HG03103 (cell line): ENCODE results near the gene SVIL.
A peak's percentile ranks its signal among the peaks of the same experiment; 100 is the strongest.

Experiments
- ATAC-seq: cut with Tn5 transposase; IDR thresholded peaks from one replicate; pipeline ENCODE4 v1.9.1; 2021; ENCODE audit warnings: low read depth; ENCODE audit not compliant: unreplicated experiment

The SVIL gene, protein sequence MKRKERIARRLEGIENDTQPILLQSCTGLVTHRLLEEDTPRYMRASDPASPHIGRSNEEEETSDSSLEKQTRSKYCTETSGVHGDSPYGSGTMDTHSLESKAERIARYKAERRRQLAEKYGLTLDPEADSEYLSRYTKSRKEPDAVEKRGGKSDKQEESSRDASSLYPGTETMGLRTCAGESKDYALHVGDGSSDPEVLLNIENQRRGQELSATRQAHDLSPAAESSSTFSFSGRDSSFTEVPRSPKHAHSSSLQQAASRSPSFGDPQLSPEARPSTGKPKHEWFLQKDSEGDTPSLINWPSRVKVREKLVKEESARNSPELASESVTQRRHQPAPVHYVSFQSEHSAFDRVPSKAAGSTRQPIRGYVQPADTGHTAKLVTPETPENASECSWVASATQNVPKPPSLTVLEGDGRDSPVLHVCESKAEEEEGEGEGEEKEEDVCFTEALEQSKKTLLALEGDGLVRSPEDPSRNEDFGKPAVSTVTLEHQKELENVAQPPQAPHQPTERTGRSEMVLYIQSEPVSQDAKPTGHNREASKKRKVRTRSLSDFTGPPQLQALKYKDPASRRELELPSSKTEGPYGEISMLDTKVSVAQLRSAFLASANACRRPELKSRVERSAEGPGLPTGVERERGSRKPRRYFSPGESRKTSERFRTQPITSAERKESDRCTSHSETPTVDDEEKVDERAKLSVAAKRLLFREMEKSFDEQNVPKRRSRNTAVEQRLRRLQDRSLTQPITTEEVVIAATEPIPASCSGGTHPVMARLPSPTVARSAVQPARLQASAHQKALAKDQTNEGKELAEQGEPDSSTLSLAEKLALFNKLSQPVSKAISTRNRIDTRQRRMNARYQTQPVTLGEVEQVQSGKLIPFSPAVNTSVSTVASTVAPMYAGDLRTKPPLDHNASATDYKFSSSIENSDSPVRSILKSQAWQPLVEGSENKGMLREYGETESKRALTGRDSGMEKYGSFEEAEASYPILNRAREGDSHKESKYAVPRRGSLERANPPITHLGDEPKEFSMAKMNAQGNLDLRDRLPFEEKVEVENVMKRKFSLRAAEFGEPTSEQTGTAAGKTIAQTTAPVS (N-terminal part only)

DNA sequence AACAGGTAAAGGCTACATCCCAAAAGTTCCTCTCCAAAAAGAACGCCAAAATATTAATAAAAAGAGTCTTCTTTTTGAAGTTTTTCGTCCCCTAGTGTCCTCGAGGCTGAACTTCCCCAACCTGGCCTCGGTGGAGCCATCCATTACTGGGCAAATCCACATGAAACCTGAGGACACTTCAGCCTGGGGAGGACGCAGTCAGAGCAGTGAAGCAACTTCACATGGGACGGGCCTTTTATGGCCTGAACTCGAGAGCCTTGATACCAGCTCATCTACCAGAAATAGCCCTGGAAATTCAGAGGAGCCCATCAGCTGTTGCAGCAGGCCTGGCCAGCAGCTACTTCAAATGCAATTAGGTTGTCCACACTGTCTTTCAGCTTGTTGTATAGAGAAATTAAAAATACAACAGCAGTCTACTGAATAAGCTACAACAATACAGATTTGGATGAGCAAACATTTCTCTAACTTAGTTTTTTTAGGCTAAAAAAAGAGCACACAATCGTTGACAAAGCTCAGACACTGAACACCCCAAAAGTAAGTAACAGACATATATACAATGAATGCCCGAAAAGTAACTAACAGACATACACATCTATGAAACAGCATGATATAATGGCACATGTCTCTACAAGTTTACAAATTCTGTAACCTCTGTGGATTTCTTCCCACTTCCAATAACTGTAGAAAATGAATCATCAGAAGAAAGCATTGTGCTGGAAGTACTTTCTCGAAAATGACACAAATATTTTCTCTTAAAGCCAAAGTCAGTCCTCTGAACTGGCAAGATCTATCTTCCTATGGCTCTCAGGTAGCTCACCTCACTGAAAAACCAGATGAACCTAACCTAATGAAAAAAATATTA, at the start of gene SVIL:
SVIL (minus strand) TSS at position 208 of the 862 bp plus-strand sequence. CDS start 79,913 bp downstream, outside the sequence.
- no peak for ATAC-seq

DNA sequence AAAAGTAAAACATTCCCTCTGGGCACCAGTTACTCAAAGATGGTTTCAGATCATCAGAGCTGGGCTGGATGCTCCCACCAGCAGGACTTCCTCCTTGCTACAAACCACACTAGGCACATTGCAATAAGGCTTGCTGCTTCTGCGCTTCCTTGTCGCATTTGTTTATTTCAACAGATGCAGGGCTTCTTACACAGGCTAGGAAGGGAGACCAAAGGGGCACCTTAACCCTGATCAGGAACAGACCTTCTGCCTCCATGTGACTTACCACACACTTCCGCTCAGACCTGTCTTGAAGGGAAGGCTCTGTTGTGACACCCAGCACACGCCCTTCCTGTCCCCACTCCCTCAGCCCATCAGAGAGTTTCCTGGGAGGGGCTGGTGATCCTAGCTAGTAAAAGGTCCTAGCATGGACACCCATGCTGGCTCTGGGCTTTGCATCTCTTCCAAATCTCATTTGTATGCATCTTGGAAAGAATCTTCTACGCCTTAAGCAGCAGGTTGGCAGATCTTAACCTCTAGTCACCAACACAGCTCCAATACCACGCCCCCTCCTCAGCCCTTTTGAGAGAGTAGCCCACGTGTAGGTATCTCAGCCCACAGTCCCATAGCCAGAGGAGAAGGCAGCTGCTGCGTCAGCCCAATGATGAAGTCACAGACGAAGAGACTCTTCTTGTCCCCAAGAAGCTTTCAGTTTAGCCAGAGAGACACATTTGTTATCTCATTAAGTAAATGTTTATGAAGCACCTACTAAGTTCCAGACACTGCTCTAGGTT, 47.1 kb upstream of the SVIL start:
- ATAC-seq = no peak

DNA sequence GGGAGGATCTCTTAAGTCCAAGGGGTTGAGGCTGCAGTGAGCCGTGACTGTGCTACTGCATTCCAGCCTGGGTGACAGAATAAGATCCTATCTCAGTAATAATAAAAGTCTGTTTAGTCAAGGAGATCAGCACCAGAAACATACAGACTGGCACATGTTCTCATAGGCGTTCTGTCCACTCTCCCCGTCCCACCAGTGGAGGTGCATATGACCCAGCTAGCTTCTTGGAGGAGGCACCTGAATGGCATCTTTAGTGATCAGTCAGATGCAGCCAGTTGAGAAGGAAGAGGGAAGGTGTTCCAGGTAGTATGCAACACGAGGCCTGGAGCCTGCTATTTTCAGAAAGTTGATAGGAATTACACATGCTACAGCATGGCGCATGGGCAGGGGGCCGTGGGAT, 45.3 kb upstream of the SVIL start:
- ATAC-seq = no peak

DNA sequence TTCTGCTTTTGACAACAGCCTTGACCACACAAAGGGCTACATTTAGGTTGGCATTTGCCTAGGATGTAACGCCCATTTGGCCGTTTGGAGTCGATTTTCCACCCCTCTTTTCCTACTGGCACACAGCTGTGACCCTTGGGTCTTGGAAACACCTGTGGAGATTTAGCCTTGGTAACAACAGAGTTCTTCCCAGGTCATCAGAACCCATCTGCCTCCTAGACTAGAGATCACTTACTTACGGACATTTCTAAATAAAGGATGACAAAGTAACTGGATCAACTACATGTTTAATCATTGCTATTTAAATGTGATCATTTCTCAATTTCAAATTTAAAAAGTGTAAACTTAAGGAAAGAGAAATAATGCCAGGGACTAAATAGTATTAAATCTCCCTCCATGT, 42.0 kb upstream of the SVIL start:
- ATAC-seq = no peak

DNA sequence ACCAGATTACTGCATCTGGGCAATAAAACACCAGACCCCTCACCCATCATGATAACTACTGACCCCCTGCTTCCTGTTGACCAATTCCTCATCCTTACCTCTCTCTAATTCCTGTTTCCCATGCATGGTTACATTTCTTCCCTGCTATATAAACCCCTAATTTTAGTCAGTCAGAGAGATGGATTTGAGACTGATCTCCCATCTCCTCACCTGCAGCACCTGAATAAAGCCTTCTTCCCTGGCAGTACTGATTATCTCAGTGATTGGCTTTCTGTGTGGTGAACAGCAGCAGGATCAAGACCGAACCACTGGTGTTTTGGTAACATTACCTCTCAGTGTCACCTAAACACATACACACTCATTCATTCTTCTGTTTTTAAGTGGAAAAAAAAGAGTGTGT, 41.2 kb upstream of the SVIL start:
- no peak for ATAC-seq

DNA sequence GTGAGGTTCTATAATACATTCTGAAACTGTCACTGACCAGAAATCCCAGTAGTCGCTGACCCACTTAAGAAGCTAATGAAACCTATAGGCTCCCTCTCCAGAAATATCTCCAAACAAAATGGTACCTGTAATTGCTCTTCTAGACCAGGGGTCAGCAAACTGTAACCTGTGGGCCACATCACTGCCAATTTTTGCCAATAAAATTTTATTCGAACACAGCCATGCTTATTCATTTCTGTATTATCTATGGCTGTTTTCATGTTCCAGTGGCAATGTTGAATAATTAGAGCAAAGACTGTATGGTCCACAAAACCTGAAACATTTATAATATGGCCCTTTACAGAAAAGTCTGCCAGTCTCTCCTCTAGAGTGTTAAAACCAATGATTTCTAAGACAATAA, 37.2 kb upstream of the SVIL start:
- no peak for ATAC-seq

DNA sequence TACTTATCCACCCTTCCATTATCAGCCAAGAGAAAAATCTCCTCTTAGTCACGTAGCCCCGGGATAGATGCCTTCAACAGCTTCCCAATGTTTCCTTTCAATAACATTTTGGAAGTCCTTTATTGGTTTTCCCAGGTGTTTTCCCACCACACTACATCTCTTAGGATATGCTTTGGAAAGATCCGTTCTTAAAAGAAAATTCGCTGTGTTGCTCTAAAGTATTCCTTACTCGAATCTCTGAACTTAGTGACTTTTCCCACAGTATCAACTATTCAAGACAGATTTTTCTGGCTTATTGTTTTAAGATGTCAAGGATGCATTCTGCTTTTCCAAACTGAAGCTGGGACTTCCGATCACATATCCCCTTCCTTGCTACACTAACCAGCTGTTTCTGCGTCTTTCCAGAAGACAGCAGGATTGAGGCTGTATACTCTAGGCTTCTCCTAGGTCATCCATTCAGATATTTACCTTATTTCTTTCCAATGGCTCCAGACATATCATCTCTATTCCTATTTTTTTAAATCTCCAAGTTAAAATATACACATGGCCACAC, 36.5 kb upstream of the SVIL start:
- ATAC-seq = no peak

DNA sequence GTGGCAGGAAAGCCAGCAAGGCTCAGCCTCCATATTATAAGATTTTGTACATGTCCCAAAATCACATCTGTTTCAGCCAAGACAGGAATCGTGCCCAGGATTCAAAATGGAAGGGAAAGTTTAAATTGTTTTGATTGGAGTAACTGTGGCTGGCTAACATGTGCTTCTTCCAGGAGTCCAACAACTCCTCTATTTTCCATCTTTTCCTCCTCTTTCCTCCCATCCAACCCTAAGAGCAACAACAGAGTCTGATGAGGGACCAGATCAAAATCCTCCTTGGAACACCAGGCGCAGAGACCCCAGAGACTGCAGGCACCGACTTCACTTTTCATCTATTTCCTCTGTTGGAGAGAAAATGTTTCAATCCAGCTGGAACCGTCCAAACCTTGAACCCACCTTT, 36.0 kb upstream of the SVIL start:
- no peak for ATAC-seq

DNA sequence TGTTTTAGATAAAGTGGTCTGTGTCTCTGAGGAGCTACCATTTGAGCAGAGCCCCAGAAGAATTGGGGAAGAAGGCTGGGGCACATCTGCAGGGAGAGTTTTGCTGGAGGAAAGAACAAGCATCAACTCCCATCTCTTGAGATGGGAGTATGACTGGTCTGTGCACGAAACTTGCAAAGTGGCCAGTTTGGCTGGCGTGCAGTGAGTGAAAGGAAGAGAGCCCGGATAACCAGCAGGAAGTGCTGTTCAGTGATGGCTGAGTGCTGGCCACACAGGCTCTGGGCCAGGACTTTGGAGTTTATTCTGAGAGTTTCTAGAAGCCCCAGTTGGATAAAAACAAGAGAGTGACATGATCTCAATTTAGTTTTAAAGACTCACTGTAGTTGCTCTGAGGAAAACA, 34.4 kb upstream of the SVIL start:
- ATAC-seq = no peak

DNA sequence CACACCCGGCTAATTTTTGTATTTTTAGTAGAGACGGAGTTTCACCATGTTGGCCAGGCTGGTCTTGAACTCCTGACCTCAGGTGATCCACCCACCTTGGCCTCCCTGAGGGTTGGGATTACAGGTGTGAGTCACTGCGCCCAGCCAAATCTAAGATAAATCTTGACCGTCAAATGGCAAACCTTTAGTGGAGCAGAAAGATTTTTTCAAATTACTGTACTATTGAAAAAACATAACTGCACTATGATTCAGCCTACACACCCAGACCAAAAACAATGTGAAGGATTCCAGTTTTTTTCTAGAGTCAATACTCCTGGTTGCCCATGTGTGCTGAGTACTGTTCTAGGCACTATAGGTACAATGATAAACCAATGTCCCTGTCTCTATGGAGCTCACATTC, 33.9 kb upstream of the SVIL start:
- ATAC-seq = no peak

DNA sequence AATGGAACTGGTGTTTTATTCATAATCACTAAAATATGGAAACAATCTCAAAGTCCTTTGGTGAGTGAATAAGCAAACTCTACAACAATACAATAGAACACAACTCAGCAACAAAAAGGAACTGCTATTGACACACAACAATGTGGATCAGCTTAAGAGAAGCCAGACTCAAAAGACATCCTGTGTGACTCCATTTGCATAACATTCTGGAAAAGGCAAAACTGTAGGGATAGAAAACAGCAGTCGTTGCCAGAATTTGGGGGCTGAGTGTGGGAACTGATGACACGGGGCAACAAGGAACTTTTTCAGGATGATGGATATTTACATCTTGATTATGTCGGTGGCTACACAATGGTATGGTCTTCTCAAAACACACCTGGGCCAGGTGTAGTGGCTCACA, 32.4 kb upstream of the SVIL start:
- ATAC-seq = no peak

DNA sequence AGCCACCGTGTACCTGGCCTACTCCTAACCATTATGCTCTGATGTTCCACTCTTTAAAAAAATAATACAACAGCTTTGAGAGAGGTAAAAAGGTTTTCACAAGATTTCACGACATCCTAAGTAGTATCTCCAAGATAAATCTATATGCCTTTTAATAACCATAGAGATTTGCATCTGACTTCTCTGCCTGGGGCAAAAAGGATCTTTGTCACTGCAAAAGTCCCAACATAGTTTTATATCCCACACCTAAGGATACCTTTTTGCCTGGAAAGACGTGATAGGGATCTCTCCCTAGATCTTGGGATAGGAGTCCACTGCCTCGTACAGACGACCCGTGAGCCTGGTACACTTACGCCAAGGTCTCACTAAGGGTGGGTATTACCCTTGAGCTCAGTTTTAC, 31.4 kb upstream of the SVIL start:
- ATAC-seq = no peak

DNA sequence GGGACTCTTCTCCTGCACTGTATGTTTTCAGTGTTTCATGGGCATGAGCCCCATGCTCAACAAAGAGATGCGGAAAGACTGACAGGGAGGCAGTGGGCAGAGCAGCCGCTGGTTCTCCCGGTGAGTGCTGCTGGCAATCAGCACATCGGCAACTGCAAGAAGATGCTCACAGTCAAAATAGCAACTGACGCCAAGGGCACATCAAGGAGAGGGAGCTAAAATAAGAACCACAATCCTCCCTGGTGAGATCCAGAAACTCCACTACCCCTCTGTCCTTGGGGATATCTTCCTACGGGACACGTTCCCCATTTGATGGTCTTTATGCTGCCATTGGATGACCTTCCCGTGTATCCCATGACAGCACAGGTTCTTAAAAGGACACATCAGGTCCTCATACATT, 28.9 kb upstream of the SVIL start:
- ATAC-seq = no peak

DNA sequence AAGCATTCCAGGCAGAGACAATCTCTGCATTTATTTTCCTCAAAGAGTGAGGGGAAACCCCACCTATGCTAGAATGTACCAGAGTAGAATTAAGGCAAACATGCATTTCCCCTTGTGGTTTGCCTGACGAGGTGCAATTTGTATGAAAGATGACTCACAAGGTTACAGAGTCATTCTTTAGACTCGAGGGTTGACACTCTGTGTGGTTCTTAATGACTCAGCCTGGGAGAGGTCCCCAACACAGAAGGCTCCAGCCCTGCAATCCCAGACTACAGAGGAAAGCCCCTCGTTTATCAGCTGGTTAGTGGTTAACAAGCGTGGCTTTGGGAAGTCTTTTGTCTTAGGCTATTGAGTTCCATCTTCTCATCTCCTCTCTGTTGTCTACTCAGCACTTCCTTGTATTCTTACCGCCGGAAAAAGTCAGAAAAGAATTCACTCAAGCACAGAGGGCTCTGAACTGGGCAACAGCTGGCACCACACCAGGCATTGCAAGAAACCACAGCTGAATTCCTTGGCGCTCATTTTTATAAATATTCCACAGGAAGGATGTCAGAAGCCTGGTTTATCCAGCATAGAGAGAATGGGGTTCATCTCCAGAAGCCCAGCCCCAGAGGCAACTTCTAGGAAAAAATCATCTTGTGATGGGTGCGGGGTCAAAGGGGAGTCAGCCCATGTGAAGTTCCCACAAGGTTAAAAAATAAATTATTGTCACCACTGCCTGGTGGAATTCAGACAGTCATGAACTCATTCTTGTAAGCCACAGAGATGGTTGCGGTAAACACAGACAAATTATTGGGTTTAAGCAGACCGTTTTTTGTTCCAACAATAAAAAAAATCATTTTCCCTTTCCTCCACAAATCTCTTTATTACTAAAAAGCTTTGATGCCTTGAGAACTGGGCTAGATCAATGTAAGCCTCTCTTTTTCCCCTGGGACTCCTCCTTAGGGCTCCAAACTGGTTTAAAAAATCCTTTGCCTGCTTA, 24.5 kb upstream of the SVIL start:
- ATAC-seq = peak; percentile 92

DNA sequence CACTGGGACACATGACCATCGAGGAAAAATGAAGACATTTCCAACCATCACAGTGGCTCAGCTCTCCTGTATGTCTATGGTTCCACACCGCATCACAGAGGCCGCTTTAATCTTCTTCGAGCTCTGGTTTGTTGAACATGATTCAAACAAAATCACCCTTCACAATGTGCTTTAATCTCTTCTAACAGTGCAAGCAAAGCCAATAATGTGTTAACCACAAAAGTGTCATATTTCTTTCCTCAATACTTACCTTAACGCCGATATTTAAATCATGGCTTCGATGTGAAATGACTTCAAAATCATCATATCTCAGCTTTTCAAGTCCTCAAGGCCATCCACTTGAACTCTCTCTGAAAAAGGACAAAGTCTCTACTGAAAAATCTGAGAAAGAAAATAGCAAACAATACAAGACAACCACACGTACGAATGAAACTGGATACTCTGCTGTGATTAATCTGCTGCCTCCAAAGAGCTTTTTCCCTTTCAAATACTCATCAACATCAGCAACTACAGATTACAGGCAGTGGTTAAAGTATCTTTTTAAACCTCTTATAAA, 23.0 kb upstream of the SVIL start:
- ATAC-seq = no peak

DNA sequence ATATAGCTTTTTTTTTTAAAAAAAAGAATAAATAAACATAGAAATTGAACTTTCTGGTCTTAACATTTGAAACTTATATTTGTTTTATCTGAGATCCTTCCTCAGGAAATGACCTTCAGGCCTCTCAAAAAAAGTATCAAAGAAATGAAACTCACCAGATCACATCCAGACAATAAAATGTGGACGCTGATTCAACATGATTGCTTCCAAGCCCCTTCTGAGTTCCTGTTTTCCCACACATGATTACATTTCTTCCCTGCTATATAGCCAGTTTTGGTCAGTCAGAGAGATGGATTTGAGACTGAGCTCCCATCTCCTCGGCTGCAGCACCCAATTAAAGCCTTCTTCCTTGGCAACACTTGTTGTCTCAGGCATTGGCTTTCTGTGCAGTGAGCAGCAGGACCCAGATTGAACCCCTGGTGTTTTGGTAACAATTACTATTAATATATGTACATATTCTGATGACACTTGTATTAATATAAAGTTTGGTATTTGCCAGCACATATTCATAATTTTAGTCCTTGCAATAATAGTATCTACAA, 21.8 kb upstream of the SVIL start:
- no peak for ATAC-seq

DNA sequence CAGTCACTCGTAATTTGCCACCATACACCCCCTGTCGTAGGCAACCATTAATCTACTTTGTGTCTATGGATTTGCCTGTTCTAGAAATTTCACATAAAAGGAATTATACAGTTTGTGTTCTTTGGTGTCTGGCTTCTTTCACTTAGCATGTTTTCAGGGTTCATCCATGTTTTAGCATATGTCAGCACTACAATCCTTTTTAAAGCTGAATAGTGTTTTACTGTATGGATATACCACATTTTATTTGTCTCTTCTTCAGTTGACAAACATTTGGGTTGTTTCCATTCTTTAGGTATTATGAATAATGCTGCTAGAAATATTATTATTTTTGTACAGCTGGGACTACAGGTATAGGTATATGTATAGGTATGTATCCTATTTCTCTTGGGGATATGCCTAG, 17.4 kb upstream of the SVIL start:
- ATAC-seq = no peak

DNA sequence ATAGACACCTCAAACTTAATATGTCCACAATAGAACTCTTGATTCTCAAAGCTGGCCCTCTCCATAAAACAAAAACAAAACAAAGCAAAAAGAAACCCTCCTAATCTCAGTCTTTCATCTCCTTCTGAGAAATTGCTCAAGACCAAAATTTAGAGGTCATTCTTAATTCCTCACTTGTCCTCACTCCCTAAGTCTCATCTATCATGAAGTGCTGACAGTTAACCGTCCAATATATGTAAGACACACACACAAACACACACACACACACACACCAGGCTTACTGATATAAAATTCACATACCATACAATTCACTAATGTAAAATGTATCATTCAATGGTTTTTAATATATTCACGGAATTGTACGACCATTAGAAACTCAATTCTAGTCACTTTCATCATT, 17.0 kb upstream of the SVIL start:
- ATAC-seq = no peak
